SK-N-SH treated with all-trans-retinoic acid at 6 μM for 48 hours (cell line): ENCODE data around the gene USP35.

Source experiments
- ATAC-seq: fragments of 200-7000 bp; cut with Tn5 transposase; 3 replicates; pipeline ENCODE4 v1.9.1; 2020; ENCODE audit warnings: mild to moderate bottlenecking, moderate library complexity
- ARNTL ChIP-seq: fragments of 450-650 bp; formaldehyde crosslinking; IDR thresholded peaks from 2 replicates; pipeline ENCODE4 v1.5.0; 2020; ENCODE audit warnings: low read depth, mild to moderate bottlenecking, moderate library complexity, borderline replicate concordance
- BACH2 ChIP-seq: fragments of 250-450 bp; sonication (Bioruptor Pico); IDR thresholded peaks from 2 replicates; pipeline ENCODE4 v1.9.0; 2021; ENCODE audit warnings: mild to moderate bottlenecking, borderline replicate concordance
- CSDC2 ChIP-seq: fragments of 250-450 bp; sonication (Bioruptor Pico); IDR thresholded peaks from 2 replicates; pipeline ENCODE4 v1.5.0; 2020; ENCODE audit warnings: mild to moderate bottlenecking, moderate library complexity
- GLIS3 ChIP-seq: fragments of 250-450 bp; sonication (Bioruptor Pico); IDR thresholded peaks from 2 replicates; pipeline ENCODE4 v1.5.0; 2020; ENCODE audit warnings: mild to moderate bottlenecking, moderate library complexity
- ISL1 ChIP-seq: fragments of 250-450 bp; sonication (Bioruptor Pico); IDR thresholded peaks from 2 replicates; pipeline ENCODE4 v2.1.2; 2022; ENCODE audit warnings: mild to moderate bottlenecking, moderate library complexity
- OSR1 ChIP-seq: fragments of 250-450 bp; sonication (Bioruptor Pico); IDR thresholded peaks from 2 replicates; pipeline ENCODE4 v1.8.0; 2022; ENCODE audit warnings: moderate library complexity, mild to moderate bottlenecking, inconsistent platforms
- PPARA ChIP-seq: fragments of 250-450 bp; sonication (Bioruptor Pico); IDR thresholded peaks from 2 replicates; pipeline ENCODE4 v1.5.0; 2020; ENCODE audit warnings: mild to moderate bottlenecking, borderline replicate concordance
- RARB ChIP-seq: fragments of 250-450 bp; sonication (Bioruptor Pico); IDR thresholded peaks from 2 replicates; pipeline ENCODE4 v1.8.0; 2021; ENCODE audit warnings: mild to moderate bottlenecking, moderate library complexity
- SNAI2 ChIP-seq: fragments of 250-450 bp; sonication (Bioruptor Pico); IDR thresholded peaks from 2 replicates; pipeline ENCODE4 v1.5.0; 2020; ENCODE audit warnings: mild to moderate bottlenecking, moderate library complexity
- TCF4 ChIP-seq: fragments of 250-450 bp; sonication (Bioruptor Pico); IDR thresholded peaks from 2 replicates; pipeline ENCODE4 v1.8.0; 2021; ENCODE audit warnings: mild to moderate bottlenecking, moderate library complexity, borderline replicate concordance
- TOX ChIP-seq: fragments of 250-450 bp; sonication (Bioruptor Pico); IDR thresholded peaks from 2 replicates; pipeline ENCODE4 v1.8.0; 2021; ENCODE audit warnings: mild to moderate bottlenecking, moderate library complexity, borderline replicate concordance
- ZC3H10 ChIP-seq: fragments of 250-450 bp; sonication (Bioruptor Pico); IDR thresholded peaks from 2 replicates; pipeline ENCODE4 v1.5.1; 2021; ENCODE audit warnings: mild to moderate bottlenecking, moderate library complexity
- ZFP30 ChIP-seq: fragments of 450-650 bp; formaldehyde crosslinking; IDR thresholded peaks from 2 replicates; pipeline ENCODE4 v1.5.0; 2022; ENCODE audit warnings: mild to moderate bottlenecking, moderate library complexity
- ZNF565 ChIP-seq: fragments of 450-650 bp; formaldehyde crosslinking; conservative IDR thresholded peaks from 2 replicates; pipeline ENCODE4 v1.5.0; 2020; ENCODE audit warnings: low read depth, mild to moderate bottlenecking, moderate library complexity
- ZNF70 ChIP-seq: fragments of 450-650 bp; formaldehyde crosslinking; IDR thresholded peaks from 2 replicates; pipeline ENCODE4 v1.5.0; 2020; ENCODE audit warnings: mild to moderate bottlenecking, moderate library complexity
- ZNF8 ChIP-seq: fragments of 450-650 bp; formaldehyde crosslinking; IDR thresholded peaks from 2 replicates; pipeline ENCODE4 v1.5.0; 2020; ENCODE audit warnings: mild to moderate bottlenecking, moderate library complexity
- TF ChIP-seq, protein P1 (sequence below): fragments of 250-450 bp; sonication (Bioruptor Pico); IDR thresholded peaks from 2 replicates; pipeline ENCODE4 v1.5.0; 2020; ENCODE audit warnings: mild to moderate bottlenecking, moderate library complexity
- TF ChIP-seq, protein P2 (sequence below): fragments of 250-450 bp; sonication (Bioruptor Pico); IDR thresholded peaks from 2 replicates; pipeline ENCODE4 v1.5.1; 2020; ENCODE audit warnings: low read depth, mild to moderate bottlenecking, moderate library complexity
- TF ChIP-seq, protein P3 (sequence below): fragments of 250-450 bp; sonication (Bioruptor Pico); IDR thresholded peaks from 2 replicates; pipeline ENCODE4 v1.5.1; 2021; ENCODE audit warnings: mild to moderate bottlenecking, moderate library complexity
- TF ChIP-seq, protein P4 (sequence below): fragments of 250-450 bp; sonication (Bioruptor Pico); IDR thresholded peaks from 2 replicates; pipeline ENCODE4 v1.8.0; 2021; ENCODE audit warnings: low read depth, mild to moderate bottlenecking, moderate library complexity, borderline replicate concordance
- TF ChIP-seq, protein P5 (sequence below): fragments of 250-450 bp; sonication (Bioruptor Pico); IDR thresholded peaks from 2 replicates; pipeline ENCODE4 v1.8.0; 2020; ENCODE audit warnings: mild to moderate bottlenecking, moderate library complexity, borderline replicate concordance

The USP35 gene

DNA sequence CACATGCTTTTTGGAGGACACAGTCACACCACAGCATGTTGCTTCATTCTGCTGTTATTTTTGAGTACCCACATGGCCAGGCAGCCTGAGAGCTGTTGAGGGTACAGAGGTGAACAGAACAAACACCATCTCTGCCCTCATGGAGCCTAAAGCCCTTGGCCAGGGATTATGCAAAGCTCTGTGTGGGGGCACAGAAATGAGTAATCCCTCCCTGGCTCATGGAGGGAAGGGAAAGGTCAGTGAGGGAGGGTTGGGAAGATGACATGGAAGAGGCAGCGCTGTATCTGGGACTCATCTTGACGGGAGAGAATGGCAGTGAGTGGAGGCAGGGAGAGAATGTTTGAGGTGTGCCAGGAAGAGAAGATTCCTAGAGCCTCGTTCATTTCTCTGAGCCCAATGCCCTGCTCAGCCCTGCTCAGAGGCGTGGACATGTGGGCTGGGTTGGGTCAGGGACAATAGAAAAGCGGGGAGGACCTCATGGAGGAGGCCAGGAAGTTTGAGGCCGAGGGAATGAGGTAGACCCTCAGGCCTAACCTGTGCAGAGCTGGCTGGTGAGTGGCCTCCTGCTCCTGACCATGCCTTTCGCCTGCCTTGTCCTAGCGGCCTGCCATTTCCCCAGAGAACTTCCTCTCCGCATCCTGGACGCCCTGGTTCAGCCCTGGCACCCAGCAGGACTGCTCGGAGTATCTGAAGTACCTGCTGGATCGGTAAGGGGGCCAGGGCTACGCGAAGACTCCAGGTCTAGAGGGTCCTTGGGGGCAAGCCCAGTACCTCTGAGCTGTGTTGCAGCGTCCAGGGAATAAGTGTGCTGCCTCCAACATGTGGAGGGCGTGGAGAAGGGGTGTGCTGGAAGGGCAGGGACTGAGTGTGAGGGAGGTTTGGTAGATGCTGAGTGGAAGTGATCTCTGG lies 19.8 kb downstream of the USP35 start:
- TF ChIP-seq TOX (CRISPR knock-in tag) (no peak), ZFP30 (CRISPR knock-in tag) (peak; percentile 10; the same call in 1 of the 2 replicates), SNAI2 (CRISPR knock-in tag) (0 out of 2 replicates have a peak, but pooled peaks have one; percentile 5)
- ATAC-seq = peak; percentile 22

DNA sequence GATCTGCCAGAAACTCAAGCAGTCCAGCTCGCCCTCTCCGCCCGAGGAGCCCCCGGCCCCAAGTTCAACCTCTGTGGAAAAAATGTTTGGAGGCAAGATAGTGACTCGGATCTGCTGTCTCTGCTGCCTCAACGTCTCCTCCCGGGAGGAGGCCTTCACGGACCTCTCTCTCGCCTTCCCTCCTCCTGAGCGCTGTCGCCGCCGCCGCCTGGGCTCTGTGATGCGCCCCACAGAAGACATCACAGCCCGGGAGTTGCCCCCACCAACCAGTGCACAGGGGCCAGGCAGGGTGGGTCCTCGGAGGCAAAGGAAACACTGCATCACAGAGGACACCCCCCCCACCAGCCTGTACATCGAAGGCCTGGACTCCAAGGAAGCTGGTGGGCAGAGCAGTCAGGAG lies 20.8 kb downstream of the USP35 start:
- ATAC-seq = no peak
- TF ChIP-seq TOX (CRISPR knock-in tag) (no peak), ARNTL (CRISPR knock-in tag) (no peak), SNAI2 (CRISPR knock-in tag) (no peak), OSR1 (no peak), GLIS3 (no peak), CSDC2 (CRISPR knock-in tag) (no peak), TCF4 (CRISPR knock-in tag) (no peak), RARB (CRISPR knock-in tag) (no peak), ZNF8 (no peak)
- TF ChIP-seq, protein P1, sequence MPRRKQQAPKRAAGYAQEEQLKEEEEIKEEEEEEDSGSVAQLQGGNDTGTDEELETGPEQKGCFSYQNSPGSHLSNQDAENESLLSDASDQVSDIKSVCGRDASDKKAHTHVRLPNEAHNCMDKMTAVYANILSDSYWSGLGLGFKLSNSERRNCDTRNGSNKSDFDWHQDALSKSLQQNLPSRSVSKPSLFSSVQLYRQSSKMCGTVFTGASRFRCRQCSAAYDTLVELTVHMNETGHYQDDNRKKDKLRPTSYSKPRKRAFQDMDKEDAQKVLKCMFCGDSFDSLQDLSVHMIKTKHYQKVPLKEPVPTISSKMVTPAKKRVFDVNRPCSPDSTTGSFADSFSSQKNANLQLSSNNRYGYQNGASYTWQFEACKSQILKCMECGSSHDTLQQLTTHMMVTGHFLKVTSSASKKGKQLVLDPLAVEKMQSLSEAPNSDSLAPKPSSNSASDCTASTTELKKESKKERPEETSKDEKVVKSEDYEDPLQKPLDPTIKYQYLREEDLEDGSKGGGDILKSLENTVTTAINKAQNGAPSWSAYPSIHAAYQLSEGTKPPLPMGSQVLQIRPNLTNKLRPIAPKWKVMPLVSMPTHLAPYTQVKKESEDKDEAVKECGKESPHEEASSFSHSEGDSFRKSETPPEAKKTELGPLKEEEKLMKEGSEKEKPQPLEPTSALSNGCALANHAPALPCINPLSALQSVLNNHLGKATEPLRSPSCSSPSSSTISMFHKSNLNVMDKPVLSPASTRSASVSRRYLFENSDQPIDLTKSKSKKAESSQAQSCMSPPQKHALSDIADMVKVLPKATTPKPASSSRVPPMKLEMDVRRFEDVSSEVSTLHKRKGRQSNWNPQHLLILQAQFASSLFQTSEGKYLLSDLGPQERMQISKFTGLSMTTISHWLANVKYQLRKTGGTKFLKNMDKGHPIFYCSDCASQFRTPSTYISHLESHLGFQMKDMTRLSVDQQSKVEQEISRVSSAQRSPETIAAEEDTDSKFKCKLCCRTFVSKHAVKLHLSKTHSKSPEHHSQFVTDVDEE (CRISPR knock-in tag) = no peak
- TF ChIP-seq, protein P2, sequence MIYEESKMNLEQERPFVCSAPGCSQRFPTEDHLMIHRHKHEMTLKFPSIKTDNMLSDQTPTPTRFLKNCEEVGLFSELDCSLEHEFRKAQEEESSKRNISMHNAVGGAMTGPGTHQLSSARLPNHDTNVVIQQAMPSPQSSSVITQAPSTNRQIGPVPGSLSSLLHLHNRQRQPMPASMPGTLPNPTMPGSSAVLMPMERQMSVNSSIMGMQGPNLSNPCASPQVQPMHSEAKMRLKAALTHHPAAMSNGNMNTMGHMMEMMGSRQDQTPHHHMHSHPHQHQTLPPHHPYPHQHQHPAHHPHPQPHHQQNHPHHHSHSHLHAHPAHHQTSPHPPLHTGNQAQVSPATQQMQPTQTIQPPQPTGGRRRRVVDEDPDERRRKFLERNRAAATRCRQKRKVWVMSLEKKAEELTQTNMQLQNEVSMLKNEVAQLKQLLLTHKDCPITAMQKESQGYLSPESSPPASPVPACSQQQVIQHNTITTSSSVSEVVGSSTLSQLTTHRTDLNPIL (CRISPR knock-in tag) = no peak

DNA sequence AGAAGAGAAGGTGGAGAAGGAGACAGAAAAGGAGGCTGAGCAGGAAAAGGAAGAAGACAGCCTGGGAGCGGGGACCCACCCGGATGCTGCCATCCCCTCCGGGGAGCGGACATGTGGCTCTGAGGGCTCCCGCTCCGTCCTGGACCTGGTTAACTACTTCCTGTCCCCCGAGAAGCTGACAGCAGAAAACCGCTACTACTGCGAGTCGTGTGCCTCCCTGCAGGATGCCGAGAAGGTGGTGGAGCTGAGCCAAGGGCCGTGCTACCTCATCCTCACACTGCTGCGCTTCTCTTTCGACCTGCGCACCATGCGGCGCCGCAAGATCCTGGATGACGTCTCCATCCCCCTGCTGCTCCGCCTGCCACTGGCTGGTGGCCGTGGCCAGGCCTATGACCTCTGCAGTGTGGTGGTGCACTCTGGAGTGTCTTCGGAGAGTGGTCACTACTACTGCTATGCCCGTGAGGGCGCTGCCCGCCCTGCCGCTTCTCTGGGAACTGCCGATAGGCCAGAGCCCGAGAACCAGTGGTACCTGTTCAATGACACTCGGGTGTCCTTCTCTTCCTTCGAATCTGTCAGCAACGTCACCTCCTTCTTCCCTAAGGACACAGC lies 21.4 kb downstream of the USP35 start:
- ATAC-seq = no peak
- TF ChIP-seq CSDC2 (CRISPR knock-in tag) (no peak), ARNTL (CRISPR knock-in tag) (no peak), BACH2 (no peak), ZNF70 (CRISPR knock-in tag) (no peak), TOX (CRISPR knock-in tag) (no peak), RARB (CRISPR knock-in tag) (no peak), ZFP30 (CRISPR knock-in tag) (no peak), TCF4 (CRISPR knock-in tag) (no peak), GLIS3 (no peak), ZNF8 (no peak), PPARA (CRISPR knock-in tag) (no peak), ISL1 (CRISPR knock-in tag) (no peak), ZNF565 (CRISPR knock-in tag) (no peak), ZC3H10 (CRISPR knock-in tag) (no peak)
- TF ChIP-seq, protein P3, sequence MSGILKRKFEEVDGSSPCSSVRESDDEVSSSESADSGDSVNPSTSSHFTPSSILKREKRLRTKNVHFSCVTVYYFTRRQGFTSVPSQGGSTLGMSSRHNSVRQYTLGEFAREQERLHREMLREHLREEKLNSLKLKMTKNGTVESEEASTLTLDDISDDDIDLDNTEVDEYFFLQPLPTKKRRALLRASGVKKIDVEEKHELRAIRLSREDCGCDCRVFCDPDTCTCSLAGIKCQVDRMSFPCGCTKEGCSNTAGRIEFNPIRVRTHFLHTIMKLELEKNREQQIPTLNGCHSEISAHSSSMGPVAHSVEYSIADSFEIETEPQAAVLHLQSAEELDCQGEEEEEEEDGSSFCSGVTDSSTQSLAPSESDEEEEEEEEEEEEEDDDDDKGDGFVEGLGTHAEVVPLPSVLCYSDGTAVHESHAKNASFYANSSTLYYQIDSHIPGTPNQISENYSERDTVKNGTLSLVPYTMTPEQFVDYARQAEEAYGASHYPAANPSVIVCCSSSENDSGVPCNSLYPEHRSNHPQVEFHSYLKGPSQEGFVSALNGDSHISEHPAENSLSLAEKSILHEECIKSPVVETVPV = no peak
- TF ChIP-seq, protein P4, sequence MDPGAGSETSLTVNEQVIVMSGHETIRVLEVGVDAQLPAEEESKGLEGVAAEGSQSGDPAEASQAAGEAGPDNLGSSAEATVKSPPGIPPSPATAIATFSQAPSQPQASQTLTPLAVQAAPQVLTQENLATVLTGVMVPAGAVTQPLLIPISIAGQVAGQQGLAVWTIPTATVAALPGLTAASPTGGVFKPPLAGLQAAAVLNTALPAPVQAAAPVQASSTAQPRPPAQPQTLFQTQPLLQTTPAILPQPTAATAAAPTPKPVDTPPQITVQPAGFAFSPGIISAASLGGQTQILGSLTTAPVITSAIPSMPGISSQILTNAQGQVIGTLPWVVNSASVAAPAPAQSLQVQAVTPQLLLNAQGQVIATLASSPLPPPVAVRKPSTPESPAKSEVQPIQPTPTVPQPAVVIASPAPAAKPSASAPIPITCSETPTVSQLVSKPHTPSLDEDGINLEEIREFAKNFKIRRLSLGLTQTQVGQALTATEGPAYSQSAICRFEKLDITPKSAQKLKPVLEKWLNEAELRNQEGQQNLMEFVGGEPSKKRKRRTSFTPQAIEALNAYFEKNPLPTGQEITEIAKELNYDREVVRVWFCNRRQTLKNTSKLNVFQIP (CRISPR knock-in tag) = no peak
- TF ChIP-seq, protein P2 (CRISPR knock-in tag) = no peak
- TF ChIP-seq, protein P5, sequence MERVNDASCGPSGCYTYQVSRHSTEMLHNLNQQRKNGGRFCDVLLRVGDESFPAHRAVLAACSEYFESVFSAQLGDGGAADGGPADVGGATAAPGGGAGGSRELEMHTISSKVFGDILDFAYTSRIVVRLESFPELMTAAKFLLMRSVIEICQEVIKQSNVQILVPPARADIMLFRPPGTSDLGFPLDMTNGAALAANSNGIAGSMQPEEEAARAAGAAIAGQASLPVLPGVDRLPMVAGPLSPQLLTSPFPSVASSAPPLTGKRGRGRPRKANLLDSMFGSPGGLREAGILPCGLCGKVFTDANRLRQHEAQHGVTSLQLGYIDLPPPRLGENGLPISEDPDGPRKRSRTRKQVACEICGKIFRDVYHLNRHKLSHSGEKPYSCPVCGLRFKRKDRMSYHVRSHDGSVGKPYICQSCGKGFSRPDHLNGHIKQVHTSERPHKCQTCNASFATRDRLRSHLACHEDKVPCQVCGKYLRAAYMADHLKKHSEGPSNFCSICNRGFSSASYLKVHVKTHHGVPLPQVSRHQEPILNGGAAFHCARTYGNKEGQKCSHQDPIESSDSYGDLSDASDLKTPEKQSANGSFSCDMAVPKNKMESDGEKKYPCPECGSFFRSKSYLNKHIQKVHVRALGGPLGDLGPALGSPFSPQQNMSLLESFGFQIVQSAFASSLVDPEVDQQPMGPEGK (CRISPR knock-in tag) = no peak
